GM21367 (cell line): ENCODE data around the gene RORC.
"Not testable (repeated sequence)": the region's sequence is repeated elsewhere in the genome, so short reads cannot be mapped to it uniquely, and the experiment has no call there.

ENCODE experiments used
- ATAC-seq: cut with Tn5 transposase; IDR thresholded peaks from one replicate; pipeline ENCODE4 v1.9.1; 2021; ENCODE audit not compliant: unreplicated experiment

Gene RORC

GRCh38 chr1:151831605-151832004, at the start of gene RORC:
RORC (minus strand) TSS chr1:151831802; CDS start chr1:151831764, 38 bp downstream.
- no peak for ATAC-seq

DNA sequence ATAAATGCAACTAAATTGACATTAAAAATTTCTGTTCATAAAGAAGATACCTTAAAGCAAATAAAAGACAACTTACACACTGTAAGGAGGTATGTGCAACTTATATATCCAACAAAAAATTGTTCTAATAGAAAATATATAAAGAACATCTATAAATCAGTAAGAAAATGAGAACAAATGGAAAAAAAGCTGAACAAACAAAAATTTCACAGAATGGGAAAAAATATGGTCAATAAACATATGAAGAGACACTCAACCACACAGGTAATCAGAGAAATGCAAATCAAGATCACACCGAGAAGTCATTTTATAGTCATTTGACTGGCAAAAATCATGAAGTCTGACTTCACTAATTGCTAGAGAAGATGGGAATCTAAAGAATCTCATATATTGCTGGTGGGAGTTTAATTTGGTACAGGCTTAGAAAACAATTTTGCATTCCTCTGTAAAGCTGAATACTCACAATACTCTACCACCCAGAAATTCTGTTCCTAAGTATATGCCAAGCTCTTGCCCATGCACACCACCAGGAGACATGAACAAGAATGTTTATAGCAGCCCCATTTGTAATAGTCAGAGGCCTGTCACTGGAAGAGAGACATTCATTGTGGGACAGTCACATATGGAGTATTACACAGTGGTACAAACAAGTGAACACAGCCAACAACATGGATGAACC, 44.0 kb upstream of the RORC start:
- no peak for ATAC-seq

DNA sequence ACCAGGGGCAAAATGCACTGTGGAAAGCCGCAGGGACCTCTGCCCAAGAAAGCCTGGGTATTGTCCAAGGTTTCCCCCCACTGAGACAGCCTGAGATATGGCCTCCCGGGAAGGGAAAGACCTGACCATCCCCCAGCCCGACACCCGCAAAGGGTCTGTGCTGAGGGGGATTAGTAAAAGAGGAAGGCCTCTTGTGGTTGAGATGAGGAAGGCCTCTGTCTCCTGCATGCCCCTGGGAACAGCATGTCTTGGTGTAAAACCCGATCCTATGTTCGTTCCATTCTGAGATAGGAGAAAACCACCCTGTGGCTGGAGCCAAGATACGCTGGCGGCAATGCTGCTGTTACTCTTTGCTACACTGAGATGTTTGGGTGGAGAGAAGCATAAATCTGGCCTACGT, 41.2 kb upstream of the RORC start:
- not testable (repeated sequence) for ATAC-seq

- ATAC-seq = no peak
These were observed 39.9 kb upstream of the RORC start for GRCh38 chr1:151871284-151872030.

DNA sequence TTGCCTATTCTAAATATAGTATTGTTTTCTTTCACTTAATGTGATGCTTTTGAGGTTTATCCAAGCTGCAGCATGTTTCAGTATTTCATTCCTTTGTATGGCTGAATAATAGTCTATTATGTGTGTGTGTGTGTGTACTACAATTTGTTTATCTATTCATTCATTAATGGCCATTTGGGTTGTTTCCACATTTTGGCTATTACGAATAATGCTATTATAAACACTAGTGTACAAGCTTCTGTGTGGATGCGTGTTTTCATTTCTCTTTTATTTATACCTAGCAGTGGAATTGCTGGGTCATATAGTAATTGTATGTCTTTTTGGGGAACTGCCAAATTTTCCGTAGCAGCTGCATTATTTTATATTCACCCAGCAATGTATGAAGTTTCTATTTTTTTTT, 36.9 kb upstream of the RORC start:
- no peak for ATAC-seq

GRCh38 chr1:151867765-151868411, 36.3 kb upstream of the RORC start:
- no peak for ATAC-seq

DNA sequence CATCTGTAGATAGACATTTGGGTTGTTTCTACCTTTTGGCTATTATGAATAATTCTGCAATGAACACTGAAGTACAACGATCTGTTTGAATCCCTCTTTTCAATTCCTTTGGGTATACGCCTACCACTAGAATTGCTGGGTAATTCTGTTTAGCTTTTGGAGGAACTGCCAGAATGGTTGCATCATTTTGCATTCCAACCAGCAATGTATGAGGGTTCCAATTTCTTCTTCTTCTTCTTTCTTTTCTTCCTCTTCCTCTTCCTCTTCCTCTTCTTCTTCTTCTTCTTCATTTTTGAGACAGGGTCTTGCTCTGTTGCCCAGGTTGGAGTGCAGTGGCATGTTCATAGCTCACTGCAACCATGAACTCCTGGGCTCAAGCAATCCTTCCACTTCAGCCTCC, 35.7 kb upstream of the RORC start:
- ATAC-seq = no peak

- no peak for ATAC-seq
These were observed 32.8 kb upstream of the RORC start for GRCh38 chr1:151864411-151864810.

- no peak for ATAC-seq
These were observed 31.0 kb upstream of the RORC start for GRCh38 chr1:151862604-151863003.

GRCh38 chr1:151860504-151861187, 29.0 kb upstream of the RORC start:
- no peak for ATAC-seq

DNA sequence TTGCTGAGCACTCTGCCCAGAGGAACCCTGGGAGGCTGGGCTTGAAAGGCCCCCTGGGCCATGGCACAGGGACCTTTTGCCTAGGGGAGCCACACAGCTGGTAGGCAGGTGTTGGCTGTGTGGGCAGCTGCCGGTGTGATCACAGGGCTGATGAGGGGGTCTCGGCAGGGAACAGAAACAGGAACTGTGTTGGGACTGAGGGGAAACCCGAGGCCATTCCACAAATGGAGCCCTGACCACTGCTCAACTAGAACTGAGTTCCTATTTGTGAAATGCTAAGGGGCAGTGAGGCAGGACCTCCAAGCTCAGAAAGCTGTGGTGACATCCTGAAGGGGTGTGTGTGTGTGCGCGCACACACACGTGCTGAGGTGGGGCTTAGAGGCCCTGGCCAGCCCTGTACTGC, 28.3 kb upstream of the RORC start:
- ATAC-seq = no peak

DNA sequence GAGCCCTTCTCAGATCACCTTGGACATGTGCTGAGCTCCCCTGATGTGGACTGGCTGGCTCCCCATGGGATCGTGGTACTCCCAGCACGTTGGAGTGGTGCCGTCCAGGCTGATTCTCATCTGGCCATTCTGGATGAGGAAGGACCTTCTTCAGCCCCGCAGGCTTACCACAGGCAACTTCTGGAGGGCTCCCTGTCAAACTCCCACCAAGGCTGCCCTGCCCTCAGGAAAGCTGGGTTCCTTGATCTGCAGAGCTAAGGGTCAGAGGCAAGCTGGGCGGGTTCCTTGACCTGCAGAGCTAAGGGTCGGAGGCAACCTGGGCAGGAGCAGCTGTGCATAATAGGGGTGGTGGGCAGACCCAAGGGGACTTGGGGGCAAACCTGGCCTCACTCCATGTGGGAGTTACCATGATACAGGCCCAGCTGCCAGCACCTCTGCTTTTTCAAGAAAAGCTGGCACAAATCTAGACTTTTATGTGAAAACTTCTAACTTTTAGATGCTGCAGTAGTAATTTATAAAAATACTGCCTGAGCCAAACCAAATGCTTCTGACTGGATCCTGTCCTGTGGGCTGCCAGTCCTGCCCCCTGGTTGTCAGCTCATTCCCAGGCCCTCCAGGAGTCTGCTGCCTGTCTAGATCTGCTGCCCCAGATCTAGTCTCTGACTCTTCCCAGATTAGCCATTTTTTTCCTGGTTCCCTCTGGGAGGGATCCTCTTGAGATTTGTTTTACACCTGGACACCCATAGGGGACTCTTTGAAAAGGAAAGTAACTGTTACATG, 27.5 kb upstream of the RORC start:
- no peak for ATAC-seq

- ATAC-seq = no peak
These were observed 26.6 kb upstream of the RORC start for GRCh38 chr1:151858030-151858746.

GRCh38 chr1:151855933-151856332, 24.3 kb upstream of the RORC start:
- ATAC-seq = no peak

DNA sequence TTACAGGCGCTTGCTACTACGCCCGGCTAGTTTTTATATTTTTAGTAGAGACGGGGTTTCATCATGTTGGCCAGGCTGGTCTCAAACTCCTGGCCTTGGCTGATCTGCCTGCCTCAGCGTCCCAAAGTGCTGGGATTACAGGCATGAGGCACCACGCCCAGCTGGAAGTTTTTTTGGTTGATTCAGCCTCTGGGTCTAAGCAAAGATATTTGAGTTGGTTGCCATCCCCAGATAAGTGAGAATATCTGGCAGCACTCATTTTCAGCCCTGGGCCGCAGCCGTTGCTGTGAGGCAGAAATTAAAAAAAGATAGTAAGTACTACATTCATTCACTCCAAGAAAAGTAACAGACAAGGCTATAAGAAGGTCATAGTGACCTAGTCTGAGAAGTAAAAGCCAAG, 23.9 kb upstream of the RORC start:
- ATAC-seq = not testable (repeated sequence)

DNA sequence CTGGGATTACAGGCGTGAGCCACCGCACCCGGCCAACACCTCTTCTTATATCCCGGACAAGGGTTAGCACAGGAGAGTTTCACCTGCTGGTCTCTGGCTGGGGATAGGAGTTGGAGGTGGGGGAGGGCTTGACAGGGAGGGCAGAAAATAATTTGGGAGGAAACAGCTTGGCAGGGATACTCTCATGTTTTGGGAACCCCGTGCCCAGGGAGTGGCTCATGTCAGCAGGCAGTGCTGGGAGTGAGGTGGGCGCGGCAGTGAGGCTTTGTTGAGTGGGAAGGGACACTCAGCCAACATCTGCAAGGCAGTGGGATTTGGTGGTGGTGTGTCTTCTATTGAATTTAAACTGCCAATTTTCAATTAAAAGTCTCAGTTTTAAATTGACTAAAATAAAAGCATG, 23.1 kb upstream of the RORC start:
- no peak for ATAC-seq

DNA sequence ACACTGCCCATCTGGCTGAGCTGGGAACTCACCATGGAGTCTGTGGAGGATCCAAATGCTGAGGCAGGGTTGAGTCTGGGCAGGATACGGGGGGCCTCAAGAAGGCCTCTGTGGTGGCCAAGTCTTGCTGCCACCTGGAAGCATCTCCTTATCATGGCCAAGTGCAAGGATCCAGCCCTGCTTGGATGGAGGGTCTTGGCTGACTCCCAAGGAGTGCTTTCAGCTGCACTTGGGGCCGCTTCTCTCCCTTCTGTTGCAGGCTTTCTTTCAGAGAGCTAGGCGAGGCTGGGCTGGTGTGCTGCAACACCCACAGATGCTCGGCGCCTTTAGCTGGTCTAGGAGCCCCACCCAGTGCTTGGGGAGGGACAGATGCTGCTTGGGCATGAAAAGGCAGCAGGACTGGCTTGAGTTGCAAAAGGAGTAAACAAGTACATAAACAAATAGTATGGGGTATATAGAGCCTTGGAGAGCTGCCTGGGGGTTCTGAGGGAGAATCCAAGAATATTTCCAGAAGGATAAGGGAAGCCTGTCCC, 21.9 kb upstream of the RORC start, which contains the start of gene THEM5:
Gene THEM5, minus strand, starts transcription at position 302 of the 533 bp plus-strand sequence. Its CDS starts 147 bp downstream, at position 155.
- no peak for ATAC-seq

DNA sequence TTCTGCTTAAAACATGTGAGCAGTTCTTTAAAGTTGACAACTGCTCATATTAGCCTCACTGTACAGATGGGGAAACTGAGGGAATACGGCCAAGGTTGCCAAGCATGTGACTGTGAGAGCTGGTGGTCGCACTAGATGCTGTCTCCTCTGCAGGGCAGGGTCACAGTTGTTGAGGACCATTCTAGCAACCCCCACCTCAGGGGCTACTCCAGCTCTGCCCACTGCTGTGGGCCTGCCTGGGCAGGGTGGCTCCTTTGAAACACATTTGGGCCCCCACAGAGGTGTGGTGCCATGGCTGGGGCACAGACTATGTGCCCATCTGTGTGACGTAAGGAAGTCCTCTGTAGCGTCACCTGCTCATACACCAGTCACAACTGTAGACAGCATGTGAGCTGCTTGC, 21.1 kb upstream of the RORC start:
- no peak for ATAC-seq

DNA sequence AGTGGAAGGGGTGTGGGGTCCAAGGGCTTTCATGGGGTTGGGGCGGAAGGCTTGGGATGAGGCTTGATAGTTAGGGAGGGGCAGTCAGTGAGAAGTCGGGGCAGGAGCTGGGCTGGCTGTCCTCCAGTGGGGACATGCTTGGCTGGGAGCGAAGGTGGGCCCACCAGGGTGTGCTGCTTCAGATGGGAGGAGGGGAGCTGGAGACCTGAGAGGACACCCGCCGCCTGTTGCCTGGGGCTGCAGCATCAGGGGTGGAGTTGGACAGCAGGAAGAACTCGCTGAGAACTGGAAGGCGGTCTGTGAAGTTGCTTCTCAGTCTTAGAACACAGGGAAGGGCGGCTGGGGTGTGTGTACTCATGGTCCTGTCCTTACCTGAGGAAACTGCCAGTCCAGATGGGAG, 20.3 kb upstream of the RORC start:
- ATAC-seq = no peak

DNA sequence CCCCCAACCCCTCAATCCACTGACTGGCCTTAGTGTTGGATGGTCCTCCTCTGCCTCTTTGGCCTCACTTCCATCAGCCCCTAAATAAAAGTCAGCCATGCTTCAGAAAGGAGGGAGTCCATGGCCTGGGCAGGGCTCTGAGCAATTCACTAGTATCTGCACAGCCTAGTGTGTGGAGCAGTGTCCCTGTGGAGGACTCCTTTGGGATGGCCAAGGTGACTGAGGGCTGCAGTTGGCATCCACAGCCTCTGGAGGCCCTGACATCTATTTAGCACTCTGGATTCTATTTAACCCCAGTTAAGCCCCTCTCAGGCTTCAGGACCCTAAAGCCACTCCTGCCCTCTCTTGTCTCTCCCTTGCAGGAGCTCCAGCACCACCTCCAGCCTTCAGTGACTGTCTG, 18.3 kb upstream of the RORC start:
- ATAC-seq = no peak
